ENCODE data around the gene ITIH3.

DNA sequence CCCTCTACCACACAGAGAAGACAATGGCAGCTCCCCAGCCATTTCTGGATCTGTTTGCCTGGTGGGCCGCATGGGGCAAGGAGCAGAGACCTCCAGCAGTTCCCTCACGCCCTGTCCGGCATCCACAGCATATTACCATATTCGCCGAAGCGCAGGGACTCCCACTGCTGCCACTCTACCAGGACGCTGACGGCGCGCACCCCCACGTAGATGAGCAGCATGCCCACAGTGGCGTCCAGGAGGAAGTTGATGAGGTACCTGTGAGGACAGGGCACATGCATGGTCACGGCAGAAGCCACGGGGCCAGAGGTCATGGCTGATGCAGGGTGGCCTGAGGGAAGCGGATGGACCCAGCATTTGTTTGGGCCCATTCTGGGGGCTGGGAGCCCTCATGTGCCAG is 55.1 kb downstream of the ITIH3 start:
- TF ChIP-seq CTCF (IDR thresholded peaks at IDR 0.05) (no peak), POLR2A (IDR thresholded peaks at IDR 0.05) (no peak)

All from esophagus squamous epithelium (tissue), 4 donors.